Upper lobe of left lung (tissue), 6 donors: ENCODE data around the gene ARID1B. TPM values are rescaled to one million over a fixed set of nuclear protein-coding genes. Genes with fewer than 3 reads are reported as not detected.

Experiments used
- ATAC-seq, 2 donors: fragments of 200-7000 bp; cut with Tn5 transposase; one replicate each; pipeline ENCODE4 v1.9.1; 2022; ENCODE audit warnings: mild to moderate bottlenecking in 2 of 2, moderate library complexity in 2 of 2; ENCODE audit not compliant: low FRiP score in 2 of 2
- DNase-seq, 2 donors: peaks; one replicate each; pipeline ENCODE4 v3.0.0-alpha.2; 2019 to 2020
- H3K27ac ChIP-seq, 4 donors: fragments of 200-600 bp; sonication (generic); one replicate each; pipeline ENCODE4 v1.5.1; 2016 to 2019
- H3K27me3 ChIP-seq, 4 donors: fragments of 200-600 bp; sonication (generic); one replicate each; pipeline ENCODE4 v1.5.1; 2017 to 2019
- H3K36me3 ChIP-seq, 4 donors: fragments of 200-600 bp; sonication (generic); one replicate each; pipeline ENCODE4 v1.5.1; 2016 to 2019
- H3K4me1 ChIP-seq, 4 donors: fragments of 200-600 bp; sonication (generic); one replicate each; pipeline ENCODE4 v1.5.1; 2018 to 2019
- H3K4me3 ChIP-seq, 4 donors: fragments of 200-600 bp; sonication (generic); one replicate each; pipeline ENCODE4 v1.5.1; 2017 to 2019; ENCODE audit warnings: mild to moderate bottlenecking in 2 of 4, moderate library complexity in 1 of 4
- H3K9me3 ChIP-seq, 4 donors: fragments of 200-600 bp; sonication (generic); one replicate each; pipeline ENCODE4 v1.5.1; 2018 to 2019
- EP300 ChIP-seq, 4 donors: sonication (generic); formaldehyde crosslinking; IDR thresholded peaks; one replicate each; pipeline ENCODE4 v1.5.1; 2017; ENCODE audit warnings: antibody characterized with exemption in 4 of 4, control low read depth in 2 of 4
- POLR2A ChIP-seq, 4 donors: fragments of 450-650 bp; IDR thresholded peaks; one replicate each; pipeline ENCODE4 v1.5.1; 2016 to 2017; ENCODE audit warnings: antibody characterized with exemption in 4 of 4, mild to moderate bottlenecking in 2 of 4
- POLR2AphosphoS5 ChIP-seq, 2 donors: sonication (generic); formaldehyde crosslinking; IDR thresholded peaks; one replicate each; pipeline ENCODE4 v1.5.1; 2017; ENCODE audit warnings: antibody characterized with exemption in 2 of 2
- WGBS, 2 donors: methylation state at CpG; one replicate each; pipeline ENCODE4 v1.1.5; 2017 to 2018; 5-methylcytosine and 5-hydroxymethylcytosine counted together
- total RNA-seq, 6 donors: library from RNA; depleted of rRNA in 4 of 6; stranded (reverse); fragments of >200 nt in 4 of 6; gene quantifications; one replicate each; pipeline versions ENCODE4 v1.1.0 to v1.2.1, GENCODE V29; 2016 to 2021
- TF ChIP-seq, protein P1 (sequence below), 6 experiments: fragments of 450-650 bp in 4 of 6; fragments of 200-600 bp in 2 of 6; sonication (generic) in 2 of 6; IDR thresholded peaks; one replicate each; pipeline ENCODE4 v1.5.1; 2016 to 2019; ENCODE audit warnings: antibody characterized with exemption in 6 of 6
- donor health status: DM: no; HTN: no; CAD: no; lungs with moderate emphysema.
- donor health status: DM: no; HTN: yes; CAD: no; lungs with severe emphysema.

ARID1B gene
- total RNA-seq, 6 donors from 2014 or later: 66.4 to 168 (median 109) TPM

DNA sequence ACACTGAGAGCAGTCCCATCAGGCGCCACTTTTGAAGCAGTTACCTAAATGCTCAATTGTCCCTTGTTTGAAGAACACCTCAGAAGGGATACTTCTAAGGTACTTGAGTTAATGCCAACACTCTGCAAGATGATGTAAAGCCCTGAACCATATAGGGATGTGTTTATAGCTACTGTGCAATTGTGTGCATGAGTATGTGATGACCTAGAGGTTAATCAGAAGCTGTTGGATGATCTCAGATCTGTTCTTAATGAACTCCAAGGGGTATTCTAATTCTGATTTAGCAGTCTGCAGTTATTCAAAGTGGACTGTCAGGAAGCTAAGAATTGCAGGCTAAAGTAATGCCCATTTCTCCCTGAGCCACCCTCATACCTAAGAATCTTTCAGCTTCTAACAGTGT lies 387.8 kb downstream of the ARID1B start:
- 100% methylated on average over 1 of the region's 1 CpG for WGBS, 2 donors
- Histone ChIP-seq H3K4me3 (no peak overlapping the region), H3K4me1 (no peaks in the 10 kb centered on the region), H3K9me3 (no peaks in the 10 kb centered on the region), H3K36me3 (peaks cover 0 to 33% (median 4%) of the 10 kb centered on the region in 4 donors), H3K27ac (no peak overlapping the region), H3K27me3 (no peaks in the 10 kb centered on the region)
- no peak for ATAC-seq
- DNase-seq: no peak
- TF ChIP-seq POLR2A (IDR thresholded peaks at IDR 0.05) (no peak), EP300 (IDR thresholded peaks at IDR 0.05) (no peak), POLR2AphosphoS5 (IDR thresholded peaks at IDR 0.05) (no peak)
- TF ChIP-seq, protein P1, sequence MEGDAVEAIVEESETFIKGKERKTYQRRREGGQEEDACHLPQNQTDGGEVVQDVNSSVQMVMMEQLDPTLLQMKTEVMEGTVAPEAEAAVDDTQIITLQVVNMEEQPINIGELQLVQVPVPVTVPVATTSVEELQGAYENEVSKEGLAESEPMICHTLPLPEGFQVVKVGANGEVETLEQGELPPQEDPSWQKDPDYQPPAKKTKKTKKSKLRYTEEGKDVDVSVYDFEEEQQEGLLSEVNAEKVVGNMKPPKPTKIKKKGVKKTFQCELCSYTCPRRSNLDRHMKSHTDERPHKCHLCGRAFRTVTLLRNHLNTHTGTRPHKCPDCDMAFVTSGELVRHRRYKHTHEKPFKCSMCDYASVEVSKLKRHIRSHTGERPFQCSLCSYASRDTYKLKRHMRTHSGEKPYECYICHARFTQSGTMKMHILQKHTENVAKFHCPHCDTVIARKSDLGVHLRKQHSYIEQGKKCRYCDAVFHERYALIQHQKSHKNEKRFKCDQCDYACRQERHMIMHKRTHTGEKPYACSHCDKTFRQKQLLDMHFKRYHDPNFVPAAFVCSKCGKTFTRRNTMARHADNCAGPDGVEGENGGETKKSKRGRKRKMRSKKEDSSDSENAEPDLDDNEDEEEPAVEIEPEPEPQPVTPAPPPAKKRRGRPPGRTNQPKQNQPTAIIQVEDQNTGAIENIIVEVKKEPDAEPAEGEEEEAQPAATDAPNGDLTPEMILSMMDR (IDR thresholded peaks at IDR 0.05): no peak

DNA sequence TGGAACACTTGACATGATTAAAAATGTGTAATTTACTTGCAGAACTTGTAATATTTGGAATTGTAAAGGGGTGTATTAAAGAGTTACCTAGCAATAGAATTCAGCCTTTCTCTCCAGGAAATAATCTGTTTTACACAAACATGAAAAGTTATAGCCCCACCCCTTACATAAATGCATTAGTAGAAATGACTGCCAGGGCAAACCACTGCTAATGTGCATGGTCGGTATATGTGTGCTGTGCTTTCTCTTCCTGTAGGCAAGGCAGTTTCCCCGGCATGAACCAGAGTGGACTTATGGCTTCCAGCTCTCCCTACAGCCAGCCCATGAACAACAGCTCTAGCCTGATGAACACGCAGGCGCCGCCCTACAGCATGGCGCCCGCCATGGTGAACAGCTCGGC lies 389.6 kb downstream of the ARID1B start:
- DNase-seq: no peak
- Histone ChIP-seq H3K27ac (no peak overlapping the region), H3K36me3 (peaks cover 0 to 30% (median 7%) of the 10 kb centered on the region in 4 donors), H3K27me3 (no peaks in the 10 kb centered on the region), H3K4me1 (no peaks in the 10 kb centered on the region), H3K4me3 (no peak overlapping the region), H3K9me3 (no peaks in the 10 kb centered on the region)
- 92 to 96% methylated on average over 7 to 8 of the region's 8 CpGs for WGBS, 2 donors
- ATAC-seq: no peak
- no peak for TF ChIP-seq POLR2A (IDR thresholded peaks at IDR 0.05)
- TF ChIP-seq EP300 (IDR thresholded peaks at IDR 0.05): no peak
- TF ChIP-seq, protein P1 (IDR thresholded peaks at IDR 0.05): no peak
- no peak for TF ChIP-seq POLR2AphosphoS5 (IDR thresholded peaks at IDR 0.05)

DNA sequence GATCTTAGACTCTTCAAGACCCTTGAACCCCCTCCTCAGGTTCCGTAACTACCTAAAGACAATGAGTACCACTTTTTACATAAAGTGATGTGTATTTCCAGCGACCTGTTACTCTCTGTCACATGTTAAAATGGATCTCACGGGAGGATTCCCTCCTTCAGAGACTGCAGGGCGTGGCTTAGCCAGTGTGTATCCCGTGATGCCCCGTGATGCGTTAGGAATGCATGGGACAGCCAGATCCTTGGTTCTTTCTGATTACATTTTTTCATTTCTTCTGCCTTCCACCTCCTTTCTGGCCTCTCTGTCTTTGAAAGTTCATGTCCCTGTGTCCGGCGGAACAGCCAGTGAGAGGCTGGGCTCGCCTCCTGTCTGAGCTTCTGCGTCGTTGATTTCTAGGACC lies 390.7 kb downstream of the ARID1B start:
- Histone ChIP-seq H3K4me3 (no peak overlapping the region), H3K27ac (no peak overlapping the region), H3K36me3 (peaks cover 0 to 30% (median 7%) of the 10 kb centered on the region in 4 donors), H3K9me3 (no peaks in the 10 kb centered on the region), H3K4me1 (no peaks in the 10 kb centered on the region), H3K27me3 (no peaks in the 10 kb centered on the region)
- WGBS, 2 donors: 92 to 97% methylated on average over 12 of the region's 12 CpGs
- ATAC-seq: peak in 1 of 2 donors; percentile 21
- DNase-seq: no peak
- TF ChIP-seq POLR2A (IDR thresholded peaks at IDR 0.05): no peak
- TF ChIP-seq, protein P1 (IDR thresholded peaks at IDR 0.05): no peak
- TF ChIP-seq POLR2AphosphoS5 (IDR thresholded peaks at IDR 0.05): no peak
- TF ChIP-seq EP300 (IDR thresholded peaks at IDR 0.05): no peak

DNA sequence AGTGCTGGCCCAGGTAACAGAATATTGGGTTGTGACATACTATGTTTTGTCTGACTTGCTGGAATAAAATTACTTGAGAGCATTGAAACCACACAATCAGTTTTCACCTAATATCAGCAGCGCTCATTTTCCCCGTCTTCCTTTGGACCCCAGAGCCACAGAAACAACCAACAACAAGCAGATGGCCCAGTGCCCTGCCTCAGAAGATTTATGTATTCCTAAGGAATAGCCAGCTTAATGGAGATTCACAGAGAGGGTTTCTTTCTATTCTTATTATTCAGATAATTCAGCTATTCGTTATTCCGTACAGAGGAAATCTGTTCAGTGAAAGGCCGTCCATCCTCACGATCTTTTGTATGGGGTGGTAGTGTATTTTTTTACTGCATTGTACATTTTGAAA lies 391.3 kb downstream of the ARID1B start:
- H3K27ac ChIP-seq: no peak overlapping the region
- no peak overlapping the region for H3K4me3 ChIP-seq
- ATAC-seq: no peak
- H3K27me3 ChIP-seq: no peaks in the 10 kb centered on the region
- H3K4me1 ChIP-seq: no peaks in the 10 kb centered on the region
- WGBS, 2 donors: 95 to 98% methylated on average over 6 of the region's 6 CpGs
- H3K36me3 ChIP-seq: peaks cover 0 to 30% (median 7%) of the 10 kb centered on the region in 4 donors
- no peak for DNase-seq
- no peak for TF ChIP-seq POLR2A (IDR thresholded peaks at IDR 0.05)
- no peak for TF ChIP-seq POLR2AphosphoS5 (IDR thresholded peaks at IDR 0.05)
- TF ChIP-seq, protein P1 (IDR thresholded peaks at IDR 0.05): no peak
- TF ChIP-seq EP300 (IDR thresholded peaks at IDR 0.05): no peak
- H3K9me3 ChIP-seq: no peaks in the 10 kb centered on the region

DNA sequence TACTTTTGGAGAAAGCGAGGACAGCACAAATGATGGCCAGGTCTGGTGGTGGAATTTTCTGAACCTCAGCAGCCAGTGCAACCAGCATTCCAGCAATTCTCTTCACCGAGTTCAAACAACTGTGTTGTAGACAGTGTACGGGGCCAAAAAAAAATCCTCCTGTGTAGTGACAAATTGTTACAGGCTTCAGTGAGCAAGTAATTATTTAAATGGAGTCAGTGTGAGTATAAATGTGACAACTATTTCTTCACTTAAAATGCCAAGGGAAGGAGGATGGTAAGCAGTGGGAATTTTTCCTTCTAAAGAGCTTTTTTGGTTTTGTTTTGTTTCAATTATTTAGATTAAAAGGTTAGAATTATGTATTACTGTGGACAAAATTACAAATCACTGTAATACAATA lies 392.0 kb downstream of the ARID1B start:
- DNase-seq: no peak
- ATAC-seq: no peak
- Histone ChIP-seq H3K36me3 (peaks cover 0 to 30% (median 7%) of the 10 kb centered on the region in 4 donors), H3K27ac (no peak overlapping the region), H3K4me1 (no peaks in the 10 kb centered on the region), H3K4me3 (no peak overlapping the region), H3K9me3 (no peaks in the 10 kb centered on the region), H3K27me3 (no peaks in the 10 kb centered on the region)
- TF ChIP-seq, protein P1 (IDR thresholded peaks at IDR 0.05): no peak
- TF ChIP-seq POLR2A (IDR thresholded peaks at IDR 0.05) (no peak), POLR2AphosphoS5 (IDR thresholded peaks at IDR 0.05) (no peak), EP300 (IDR thresholded peaks at IDR 0.05) (no peak)
- 59 to 79% methylated on average over 3 of the region's 3 CpGs for WGBS, 2 donors
